NCI-H510A (cell line): ENCODE results near the gene CABP2.
"Not testable (repeated sequence)": the region's sequence is repeated elsewhere in the genome, so short reads cannot be mapped to it uniquely, and the experiment has no call there.

Experiments
- DNase-seq: peaks from one replicate; lab custom pipeline; 2025; lab: John Stamatoyannopoulos, UW

CABP2 gene

GRCh38 chr11:67522844-67523555 is at the start of gene CABP2:
Gene CABP2, minus strand, starts transcription at chr11:67523446. Its CDS starts 120 bp downstream, at chr11:67523326.
- no peak for DNase-seq

- peak; percentile 59 for DNase-seq
These were observed 49.6 kb upstream of the CABP2 start for GRCh38 chr11:67572747-67573419.

GRCh38 chr11:67572305-67572704 is 49.1 kb upstream of the CABP2 start:
- no peak for DNase-seq

GRCh38 chr11:67571443-67571842 is 48.2 kb upstream of the CABP2 start:
- no peak for DNase-seq

GRCh38 chr11:67564230-67564629 is 41.0 kb upstream of the CABP2 start:
- no peak for DNase-seq

GRCh38 chr11:67563705-67564114 is 40.5 kb upstream of the CABP2 start:
- not testable (repeated sequence) for DNase-seq

GRCh38 chr11:67562963-67563704 is 39.9 kb upstream of the CABP2 start:
- no peak for DNase-seq

GRCh38 chr11:67561971-67562619 is 38.8 kb upstream of the CABP2 start:
- peak; percentile 50 for DNase-seq

- no peak for DNase-seq
These were observed 35.0 kb upstream of the CABP2 start for GRCh38 chr11:67558084-67558772.

GRCh38 chr11:67556244-67556643 is 33.0 kb upstream of the CABP2 start:
- DNase-seq: no peak

GRCh38 chr11:67551697-67552096 is 28.5 kb upstream of the CABP2 start:
- DNase-seq: not testable (repeated sequence)

GRCh38 chr11:67551127-67551526 is 27.9 kb upstream of the CABP2 start:
- no peak for DNase-seq

- no peak for DNase-seq
These were observed 25.4 kb upstream of the CABP2 start for GRCh38 chr11:67548555-67549110.

- DNase-seq: not testable (repeated sequence)
These were observed 24.9 kb upstream of the CABP2 start for GRCh38 chr11:67548112-67548511.

GRCh38 chr11:67545280-67545679 is 22.0 kb upstream of the CABP2 start:
- DNase-seq: peak; percentile 12

- no peak for DNase-seq
These were observed 21.5 kb upstream of the CABP2 start for GRCh38 chr11:67544616-67545242.

- no peak for DNase-seq
These were observed 20.3 kb upstream of the CABP2 start for GRCh38 chr11:67543585-67543984.

- no peak for DNase-seq
These were observed 19.7 kb upstream of the CABP2 start for GRCh38 chr11:67542971-67543370.

GRCh38 chr11:67542169-67542568 is 18.9 kb upstream of the CABP2 start:
- no peak for DNase-seq

GRCh38 chr11:67541198-67541597 is 18.0 kb upstream of the CABP2 start:
- no peak for DNase-seq

- DNase-seq: no peak
These were observed 16.3 kb upstream of the CABP2 start for GRCh38 chr11:67539550-67539949.
